ENCODE data around the gene TMPRSS13.

Gene TMPRSS13

GRCh38 chr11:117851852-117852251 is 77.3 kb downstream of the TMPRSS13 start:
- in situ Hi-C loops (cut with HindIII; ENCODE audit: low pct_unique_long_range_greater_than_20kb, low sequenced_read_pairs), result no loop called here
- TF ChIP-seq JUND (IDR thresholded peaks at IDR 0.05; ENCODE audit: low read depth), result no peak
- no peak for DNase-seq (ENCODE audit: low read depth in 1 of 2, low spot score in 1 of 2)

GRCh38 chr11:117851106-117851505 is 78.1 kb downstream of the TMPRSS13 start:
- no peak for TF ChIP-seq JUND (IDR thresholded peaks at IDR 0.05; ENCODE audit: low read depth)
- in situ Hi-C loops (cut with HindIII; ENCODE audit: low pct_unique_long_range_greater_than_20kb, low sequenced_read_pairs), result no loop called here
- no peak for DNase-seq (ENCODE audit: low read depth in 1 of 2, low spot score in 1 of 2)
